GM18867 (cell line): ENCODE results near the gene RNF113A.
"Not testable (repeated sequence)": the region's sequence is repeated elsewhere in the genome, so short reads cannot be mapped to it uniquely, and the experiment has no call there.

Source experiments
- ATAC-seq: cut with Tn5 transposase; IDR thresholded peaks from one replicate; pipeline ENCODE4 v1.9.1; 2021; ENCODE audit warnings: mild to moderate bottlenecking, moderate library complexity; ENCODE audit not compliant: unreplicated experiment

RNF113A gene

DNA sequence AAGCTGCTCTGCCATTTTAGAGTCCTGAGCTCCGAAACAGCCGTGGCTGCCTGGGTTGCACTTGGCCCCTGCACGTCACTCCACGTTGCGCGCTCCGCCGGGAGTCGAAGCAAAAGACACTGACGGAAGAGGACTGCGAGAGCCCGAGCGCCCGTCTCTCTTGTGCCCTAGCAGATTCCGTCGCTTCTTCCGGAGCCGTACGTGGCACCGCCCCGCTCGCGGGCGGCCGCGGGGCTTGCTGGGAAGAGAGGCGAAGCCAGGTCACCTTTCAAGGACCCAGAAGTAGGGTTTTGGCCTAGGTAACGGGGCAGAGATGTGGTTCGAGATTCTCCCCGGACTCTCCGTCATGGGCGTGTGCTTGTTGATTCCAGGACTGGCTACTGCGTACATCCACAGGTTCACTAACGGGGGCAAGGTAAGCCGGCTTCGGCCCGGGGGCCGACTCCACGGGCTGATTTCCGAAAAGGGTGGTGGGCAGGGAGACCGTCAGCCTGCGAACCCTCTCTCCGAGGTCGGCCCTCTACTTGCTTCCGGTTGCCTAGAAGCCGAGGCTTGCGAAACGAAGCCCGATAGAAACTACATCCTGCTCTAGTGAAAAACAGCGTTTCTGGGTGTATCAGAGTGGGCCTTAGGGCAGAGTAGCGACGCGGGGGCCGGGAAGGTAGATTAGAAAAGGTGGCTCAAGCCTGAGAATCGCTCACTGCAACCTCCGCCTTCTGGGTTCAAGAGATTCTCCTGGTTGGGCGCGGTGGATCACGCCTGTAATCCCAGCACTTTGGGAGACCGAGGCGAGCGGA is at the start of gene RNF113A, which contains the start of gene NDUFA1:
TSS of gene RNF113A (minus strand) at position 135 of the 797 bp plus-strand sequence. CDS start at position 15, 120 bp downstream.
TSS of gene NDUFA1 (plus strand) at position 234 of the 797 bp plus-strand sequence. CDS start at position 314, 80 bp downstream.
- ATAC-seq, result peak; percentile 89

DNA sequence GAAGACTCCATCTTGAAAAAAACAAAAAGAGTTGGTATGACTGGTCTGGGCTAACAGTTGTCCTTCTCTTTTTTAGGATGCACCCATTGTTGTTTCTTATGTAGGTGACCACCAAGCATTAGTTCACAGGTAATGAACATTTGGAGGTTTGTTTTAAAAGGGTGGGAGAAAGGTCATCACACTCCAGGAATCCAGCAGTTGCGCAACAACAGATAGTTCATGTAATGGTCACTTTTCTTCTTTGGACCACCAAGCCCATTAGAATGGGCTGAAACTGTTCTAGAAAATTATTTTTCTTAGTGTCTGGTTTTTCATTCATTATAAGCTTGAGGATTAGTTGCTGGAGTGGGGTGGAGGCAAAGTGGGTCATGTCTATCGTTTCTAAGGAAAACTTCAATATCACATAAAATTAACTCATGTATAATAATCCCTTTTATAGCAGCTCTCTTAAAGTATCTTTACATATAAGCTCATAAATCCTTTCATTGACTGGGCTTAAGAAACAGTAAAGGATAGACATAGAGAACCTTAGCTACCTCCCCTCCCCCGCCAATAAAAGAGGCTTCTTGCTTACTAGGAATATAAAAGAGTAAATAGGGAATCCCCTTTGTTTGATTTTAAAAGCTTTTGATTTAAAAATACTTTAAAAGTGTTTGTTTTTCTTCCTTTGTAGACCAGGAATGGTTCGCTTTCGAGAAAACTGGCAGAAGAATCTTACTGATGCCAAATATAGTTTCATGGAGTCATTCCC is 48.5 kb upstream of the RNF113A start:
- ATAC-seq, result no peak

DNA sequence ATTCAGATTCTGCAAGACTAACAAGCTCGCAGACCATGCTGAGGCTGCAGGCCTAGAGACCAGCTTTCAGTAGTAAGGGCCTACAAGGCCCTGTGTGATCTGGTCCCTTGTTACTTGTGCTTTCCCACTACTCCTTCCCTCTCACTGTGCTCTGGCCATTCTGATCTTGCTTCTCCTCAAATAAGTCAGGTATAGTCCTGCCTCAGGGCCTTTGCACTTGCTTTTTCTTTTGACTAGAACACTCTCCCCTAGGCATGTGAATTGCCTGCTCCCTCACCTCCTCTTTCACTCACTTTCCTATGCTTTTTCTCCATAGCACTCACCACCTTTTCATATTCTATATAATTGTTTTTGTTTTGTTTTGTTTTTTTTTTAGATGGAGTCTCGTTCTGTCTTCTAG is 46.3 kb upstream of the RNF113A start:
- no peak for ATAC-seq

DNA sequence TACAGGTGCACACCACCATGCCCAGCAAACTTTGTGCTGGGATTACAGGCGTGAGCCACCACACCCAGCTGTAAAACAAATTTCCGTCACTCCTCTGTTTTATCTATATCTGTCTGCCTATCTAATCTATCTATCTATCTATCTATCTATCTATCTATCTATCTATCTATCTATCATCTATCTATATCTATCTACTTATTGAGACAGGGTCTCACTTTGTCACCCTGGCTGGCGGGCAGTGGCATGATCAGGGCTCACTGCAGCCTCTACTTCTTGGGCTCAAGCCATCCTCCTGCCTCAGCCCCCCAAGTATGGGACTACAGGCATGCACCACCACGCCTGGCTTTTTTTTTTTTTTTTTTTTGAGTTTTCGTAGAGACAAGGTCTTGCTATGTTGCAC is 44.8 kb upstream of the RNF113A start:
- no peak for ATAC-seq

- ATAC-seq, result no peak
These were observed 29.4 kb upstream of the RNF113A start for GRCh38 chrX:119900976-119901375.

DNA sequence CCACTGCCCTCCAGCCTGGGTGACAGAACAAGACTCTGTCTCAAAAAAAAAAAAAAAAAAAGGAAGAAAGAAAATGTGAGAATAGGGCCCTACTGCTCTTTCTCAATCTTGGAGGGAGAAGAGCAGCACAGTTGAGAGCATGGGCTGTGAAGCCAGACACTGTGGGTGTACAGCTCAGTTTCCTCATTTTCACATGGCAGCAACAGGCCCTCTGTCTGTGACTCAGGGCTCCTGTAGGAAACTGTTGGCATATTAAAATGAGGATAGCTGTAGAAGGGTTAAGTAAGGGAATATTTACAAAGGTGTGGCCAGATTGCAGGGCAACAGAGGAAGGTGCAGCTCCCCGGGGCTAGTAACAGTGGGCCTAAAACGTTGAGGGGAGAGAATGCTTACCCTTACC is 27.6 kb upstream of the RNF113A start:
- ATAC-seq, result no peak

DNA sequence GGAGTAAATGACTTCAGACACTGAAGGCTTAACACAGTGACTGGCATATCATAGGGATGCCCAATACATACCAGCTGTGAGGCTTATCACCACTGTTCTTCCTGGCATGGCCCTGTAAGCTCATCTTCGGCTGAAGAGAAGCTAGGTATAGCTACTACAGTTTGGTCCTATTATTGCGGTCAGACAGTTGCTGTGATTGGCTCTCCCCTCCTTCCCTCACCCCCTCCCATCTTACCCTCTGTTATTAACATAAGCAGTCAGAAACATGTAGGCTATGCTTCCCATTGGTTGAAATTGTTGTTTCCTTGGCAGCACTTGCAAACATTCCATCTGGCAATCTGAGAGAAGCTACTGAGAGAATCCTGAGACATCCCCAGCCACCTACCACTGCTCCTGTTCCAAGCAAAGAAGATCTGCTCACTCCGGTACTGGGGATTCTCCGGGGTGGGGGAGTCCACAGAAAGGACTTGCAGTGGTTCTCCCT is 24.4 kb upstream of the RNF113A start, which contains the start of gene AKAP14:
TSS of gene AKAP14 (plus strand) at position 51 of the 484 bp plus-strand sequence. CDS start 7,331 bp downstream, outside the sequence.
- ATAC-seq, result no peak

DNA sequence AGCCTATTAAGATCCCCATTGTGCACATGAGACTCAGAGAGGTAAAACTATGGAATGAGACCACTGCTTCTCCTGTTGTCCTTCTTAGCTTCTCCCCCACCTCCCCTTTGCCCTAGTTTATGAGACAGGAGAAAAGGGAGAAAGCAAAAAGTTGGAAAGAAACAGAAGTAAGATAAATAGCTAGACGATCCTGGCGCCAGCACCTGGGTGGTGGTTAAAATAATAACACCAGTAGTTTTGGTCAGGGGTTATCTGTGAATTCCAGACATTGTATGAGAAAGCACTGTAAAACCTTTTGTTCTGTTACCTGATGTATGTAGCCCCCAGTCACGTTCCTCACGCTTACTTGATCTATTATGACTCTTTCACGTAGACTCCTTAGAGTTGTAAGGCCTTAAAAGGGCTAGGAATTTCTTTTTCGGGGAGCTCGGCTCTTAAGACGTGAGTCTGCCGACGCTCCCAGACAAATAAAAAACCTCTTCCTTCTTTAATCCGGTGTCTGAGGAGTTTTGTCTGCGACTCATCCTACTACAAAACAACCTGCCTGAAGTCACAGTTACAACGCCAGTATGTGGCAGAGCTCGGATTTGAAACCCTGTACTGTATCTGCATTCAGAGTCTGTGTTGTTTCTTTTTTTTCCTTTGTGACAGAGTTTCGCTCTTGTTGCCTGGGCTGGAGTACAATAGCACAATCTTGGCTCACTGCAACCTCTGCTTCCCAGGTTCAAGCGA is 20.6 kb upstream of the RNF113A start:
- not testable (repeated sequence) for ATAC-seq

GRCh38 chrX:119890626-119891025 is 19.1 kb upstream of the RNF113A start:
- ATAC-seq, result not testable (repeated sequence)

GRCh38 chrX:119887721-119888425 is 16.3 kb upstream of the RNF113A start:
- peak; percentile 74 for ATAC-seq

- no peak for ATAC-seq
These were observed 14.3 kb upstream of the RNF113A start for GRCh38 chrX:119885554-119886428.

GRCh38 chrX:119880552-119881437 is 9.3 kb upstream of the RNF113A start:
- ATAC-seq, result peak; percentile 86

GRCh38 chrX:119880076-119880475 is 8.5 kb upstream of the RNF113A start:
- ATAC-seq, result peak; percentile 57

GRCh38 chrX:119878740-119879139 is 7.2 kb upstream of the RNF113A start:
- ATAC-seq, result no peak

GRCh38 chrX:119871245-119871598 is 311 bp downstream of the RNF113A start:
- ATAC-seq, result peak; percentile 41

GRCh38 chrX:119870626-119871131 is 854 bp downstream of the RNF113A start:
- ATAC-seq, result peak; percentile 19

GRCh38 chrX:119853444-119853843 is 18.1 kb downstream of the RNF113A start:
- no peak for ATAC-seq
